NCI-H524 treated with DMSO at 0.1 percent for 48 hours (cell line): ENCODE measurements around the gene HOGA1.

Experiments
- DNase-seq: peaks from one replicate; lab custom pipeline; 2025; lab: John Stamatoyannopoulos, UW

The HOGA1 gene

DNA sequence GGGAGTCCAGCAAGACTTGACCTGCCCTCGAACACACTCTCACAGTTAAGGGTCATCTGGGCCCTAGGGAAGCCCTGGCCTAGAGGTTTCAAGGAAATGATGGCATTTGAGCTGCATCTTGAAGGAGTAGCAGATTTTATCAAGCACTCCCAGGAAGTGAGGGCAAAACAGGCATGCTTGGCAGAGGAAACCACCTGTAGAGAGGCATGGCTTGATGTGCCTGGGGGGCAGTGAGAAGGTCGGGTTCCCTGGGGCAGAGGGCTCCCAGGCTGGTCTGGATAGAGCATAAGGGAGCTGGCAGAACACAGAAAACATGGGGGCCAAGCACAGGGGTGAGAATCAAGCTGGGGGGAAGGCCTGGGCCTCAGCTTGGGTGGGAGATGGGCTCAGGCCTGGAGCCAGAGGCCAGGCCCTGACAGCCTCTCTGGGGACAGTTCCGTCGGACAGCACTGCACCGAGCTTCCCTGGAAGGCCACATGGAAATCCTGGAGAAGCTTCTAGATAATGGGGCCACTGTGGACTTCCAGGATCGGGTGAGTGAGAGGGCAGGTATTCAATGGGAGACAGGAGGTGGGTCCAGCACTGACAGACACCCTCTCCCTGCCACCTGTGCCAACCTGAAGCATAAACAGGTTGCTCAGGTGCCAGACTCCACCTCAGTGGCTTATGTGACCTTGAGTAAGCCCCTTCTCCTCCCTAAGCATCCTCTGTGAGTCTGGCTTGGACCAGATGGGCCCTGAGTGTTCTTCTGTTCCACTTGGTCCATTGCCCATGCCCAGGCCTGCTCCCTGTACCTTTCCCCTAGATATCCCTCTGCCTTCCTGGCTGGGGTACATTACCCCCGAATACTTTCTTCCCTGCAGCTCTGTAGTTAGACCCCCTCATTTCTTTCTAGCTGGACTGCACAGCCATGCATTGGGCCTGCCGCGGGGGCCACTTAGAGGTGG is 3.5 kb upstream of the HOGA1 start:
- no peak for DNase-seq

DNA sequence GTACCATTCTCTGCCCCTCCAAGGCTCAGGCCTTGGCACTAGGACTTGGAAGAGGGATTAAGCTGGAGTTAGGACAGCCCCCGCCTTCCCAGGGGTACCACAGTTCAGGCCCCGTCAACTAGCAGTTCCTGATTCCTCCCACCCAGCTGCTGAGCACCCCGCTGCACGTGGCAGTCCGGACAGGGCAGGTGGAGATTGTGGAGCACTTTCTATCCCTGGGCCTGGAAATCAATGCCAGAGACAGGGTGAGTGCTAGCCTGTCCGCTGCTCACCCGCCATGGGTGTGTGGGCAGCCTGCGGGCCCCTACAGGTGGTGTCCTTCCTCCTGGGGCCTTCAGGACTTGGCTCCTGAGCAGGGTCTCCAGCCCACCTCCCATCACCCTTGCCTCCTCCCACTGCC is 2.0 kb upstream of the HOGA1 start:
- no peak for DNase-seq

DNA sequence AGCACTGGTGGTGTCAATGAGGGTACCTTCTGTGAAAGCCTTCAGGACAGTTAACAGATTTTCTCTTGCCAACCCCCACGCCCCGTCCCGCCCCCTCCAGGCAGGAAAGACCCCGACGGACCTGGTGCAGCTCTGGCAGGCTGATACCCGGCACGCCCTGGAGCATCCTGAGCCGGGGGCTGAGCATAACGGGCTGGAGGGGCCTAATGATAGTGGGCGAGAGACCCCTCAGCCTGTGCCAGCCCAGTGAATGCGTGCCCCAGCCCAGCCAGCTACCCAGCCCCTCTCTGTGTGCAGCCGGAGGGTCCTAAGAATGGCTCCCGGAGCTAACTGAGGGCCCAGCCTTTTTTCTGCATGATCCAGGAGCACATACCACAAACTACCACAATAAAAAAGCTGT is 713 bp upstream of the HOGA1 start:
- DNase-seq, result no peak

DNA sequence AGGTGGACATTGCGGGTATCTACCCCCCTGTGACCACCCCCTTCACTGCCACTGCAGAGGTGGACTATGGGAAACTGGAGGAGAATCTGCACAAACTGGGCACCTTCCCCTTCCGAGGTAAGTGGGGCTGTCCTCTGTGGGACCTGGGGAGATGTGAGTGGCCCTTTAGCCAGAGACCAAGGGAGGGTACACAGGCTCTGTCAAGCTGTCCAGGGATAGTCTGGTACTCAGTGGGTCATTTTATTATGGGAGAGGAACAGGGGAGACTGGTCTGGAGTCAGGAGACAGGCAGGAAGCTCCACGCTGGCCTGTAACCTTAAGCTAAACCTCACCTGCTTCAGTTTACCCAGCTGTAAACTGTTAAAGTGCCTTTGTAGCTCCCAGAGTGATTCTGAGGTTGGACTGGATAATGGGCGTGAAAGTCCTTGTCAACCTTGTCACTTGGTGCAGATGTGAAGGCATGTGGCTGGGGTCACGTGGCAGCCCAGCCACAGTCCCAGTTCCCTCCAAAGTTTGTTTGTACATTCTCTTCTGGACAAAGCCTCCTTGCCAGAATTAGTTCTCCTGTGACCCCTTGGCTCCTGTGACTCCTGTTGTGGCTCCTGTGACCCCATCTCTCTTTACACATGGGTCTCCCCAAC is 729 bp downstream of the HOGA1 start:
- no peak for DNase-seq

DNA sequence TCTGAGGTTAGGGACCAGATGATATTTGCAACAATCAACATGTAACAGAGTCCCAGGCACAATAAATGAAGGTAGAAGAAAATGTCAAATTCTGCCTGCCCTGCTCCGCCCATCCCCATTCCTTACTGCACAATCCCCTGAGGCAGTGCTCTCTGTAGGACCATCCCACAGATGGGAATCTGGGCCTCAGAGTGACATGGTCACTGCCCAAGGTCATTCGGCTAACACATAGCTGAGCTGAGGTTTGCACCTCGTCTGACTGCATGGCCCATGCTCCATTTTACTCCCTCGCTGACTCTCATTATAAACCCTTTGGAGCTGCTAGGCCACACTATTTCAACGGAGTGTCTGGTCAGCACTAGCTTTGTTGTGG is 1.2 kb downstream of the HOGA1 start:
- DNase-seq, result no peak

DNA sequence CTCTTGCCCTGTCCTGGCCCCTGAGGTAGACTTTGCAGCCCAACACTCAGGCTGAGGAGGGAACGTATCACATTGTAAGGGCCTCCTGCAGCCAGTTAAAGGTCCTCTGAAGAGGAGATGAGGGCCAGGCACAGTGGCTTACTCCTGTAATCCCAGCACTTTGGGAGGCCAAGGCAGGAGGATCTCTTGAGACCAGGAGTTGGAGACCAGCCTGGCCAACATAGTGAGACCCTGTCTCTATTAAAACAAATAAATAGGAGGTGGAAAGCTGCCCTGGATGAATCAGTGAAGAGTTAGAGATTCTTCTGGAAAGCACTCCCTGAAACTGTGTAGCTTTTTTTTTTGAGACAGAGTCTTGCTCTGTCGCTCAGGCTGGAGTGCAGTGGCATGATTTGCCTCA is 3.0 kb downstream of the HOGA1 start:
- DNase-seq, result no peak

DNA sequence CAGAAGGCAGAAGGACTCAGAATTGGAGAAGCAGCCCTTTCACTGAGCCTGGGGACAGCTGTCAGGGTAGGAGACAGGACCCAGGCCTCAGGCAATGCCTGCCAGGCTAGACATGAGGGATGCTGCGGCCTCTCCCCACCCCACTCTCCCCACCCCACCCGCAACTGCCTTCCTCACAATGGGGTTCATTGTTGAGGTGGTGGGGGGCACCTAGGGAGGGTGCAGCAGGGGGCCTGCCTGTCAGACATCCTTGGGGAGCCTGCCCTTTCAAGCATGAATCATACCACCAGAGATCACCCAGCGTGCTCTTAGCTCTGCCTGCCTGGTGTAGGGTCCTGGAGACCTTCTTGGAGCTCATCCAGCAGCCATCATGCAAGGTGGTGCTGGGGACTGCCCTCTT is 5.3 kb downstream of the HOGA1 start, which contains the start of gene C10orf62:
C10orf62 (plus strand) TSS at position 243 of the 400 bp plus-strand sequence. CDS start 177 bp downstream, outside the sequence.
- no peak for DNase-seq

DNA sequence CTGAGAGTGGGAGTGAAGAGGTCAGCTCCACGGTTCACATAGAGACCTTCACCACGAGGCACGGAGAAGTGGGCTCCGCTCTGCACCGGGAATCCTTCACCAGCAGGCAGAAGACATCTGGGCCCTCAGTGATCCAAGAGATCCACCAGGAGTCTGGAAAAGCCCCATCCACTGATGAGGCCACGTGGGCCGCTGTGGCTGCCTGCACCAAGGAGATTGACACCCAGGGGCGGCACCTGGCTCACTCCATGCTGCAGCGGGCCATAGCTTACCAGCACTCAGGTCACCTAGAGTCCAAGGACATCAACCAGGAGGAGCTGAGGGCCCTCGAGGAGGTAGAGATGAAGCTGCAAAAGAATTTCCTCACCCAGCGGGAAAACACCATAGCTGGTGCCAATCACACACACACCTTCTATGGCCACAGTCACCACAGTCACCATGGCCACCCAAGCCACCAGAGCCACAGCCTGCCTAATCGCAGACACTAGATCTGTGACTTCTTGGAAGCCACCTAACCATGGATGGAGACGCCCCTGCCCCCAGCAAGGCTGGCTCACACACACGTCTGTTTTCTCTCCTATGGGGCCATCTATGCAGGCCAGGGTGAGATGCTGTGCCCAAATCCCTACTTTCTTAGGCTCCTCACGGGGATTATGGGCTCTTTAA is 6.0 kb downstream of the HOGA1 start:
- DNase-seq, result no peak

DNA sequence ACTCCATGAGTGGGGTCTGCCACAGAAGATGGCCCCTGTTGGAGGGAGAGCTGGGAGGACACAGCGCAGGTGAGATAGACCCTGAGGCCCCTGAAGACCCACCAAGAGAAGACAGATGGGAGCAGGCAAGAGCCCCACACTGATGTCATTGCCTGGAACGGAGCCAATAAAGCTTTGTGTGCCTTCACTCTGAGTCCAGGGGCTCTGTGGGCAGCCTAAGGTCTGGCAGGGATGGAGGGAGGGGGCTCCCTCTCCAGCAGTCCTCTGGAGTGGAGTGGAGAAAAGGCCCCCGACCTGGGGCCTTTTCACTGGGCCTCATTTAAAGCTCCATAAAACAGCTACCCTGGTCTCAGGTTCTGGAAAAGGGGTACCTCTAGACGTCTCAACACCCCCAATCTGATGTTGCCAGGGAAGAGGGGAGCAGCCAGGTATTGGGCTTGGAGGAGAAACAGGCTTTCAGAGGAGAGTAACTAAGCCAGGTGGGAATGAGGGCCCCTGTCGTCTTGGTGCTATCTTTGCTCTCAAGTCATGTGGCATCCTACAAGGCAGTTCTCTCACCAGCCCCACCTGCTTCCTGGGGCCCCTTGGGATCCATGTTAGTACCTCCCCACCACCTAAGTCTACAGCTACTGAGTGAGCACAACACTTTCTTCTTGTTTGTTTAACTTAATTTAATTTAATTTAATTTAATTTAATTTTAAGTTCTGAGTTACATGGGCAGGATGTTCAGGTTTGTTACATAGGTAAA is 6.7 kb downstream of the HOGA1 start:
- no peak for DNase-seq

DNA sequence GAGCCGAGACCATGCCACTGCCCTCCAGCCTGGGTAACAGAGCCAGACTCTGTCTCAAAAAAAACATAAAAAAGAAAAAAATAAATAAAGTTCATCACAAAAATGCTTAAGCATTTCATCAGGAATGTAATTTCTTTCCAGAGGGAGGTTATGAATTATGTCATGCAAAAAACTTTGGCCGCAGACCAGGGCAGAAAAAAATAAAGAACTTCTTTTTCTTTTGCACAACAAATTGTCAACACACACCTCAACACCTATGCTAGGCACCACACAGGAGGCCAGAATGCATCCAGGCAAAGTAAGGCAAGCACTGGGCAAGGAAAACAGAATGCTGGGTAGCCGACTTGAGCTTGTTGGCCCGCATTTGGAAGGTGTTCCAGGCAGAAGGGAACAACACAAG is 9.2 kb downstream of the HOGA1 start:
- no peak for DNase-seq

DNA sequence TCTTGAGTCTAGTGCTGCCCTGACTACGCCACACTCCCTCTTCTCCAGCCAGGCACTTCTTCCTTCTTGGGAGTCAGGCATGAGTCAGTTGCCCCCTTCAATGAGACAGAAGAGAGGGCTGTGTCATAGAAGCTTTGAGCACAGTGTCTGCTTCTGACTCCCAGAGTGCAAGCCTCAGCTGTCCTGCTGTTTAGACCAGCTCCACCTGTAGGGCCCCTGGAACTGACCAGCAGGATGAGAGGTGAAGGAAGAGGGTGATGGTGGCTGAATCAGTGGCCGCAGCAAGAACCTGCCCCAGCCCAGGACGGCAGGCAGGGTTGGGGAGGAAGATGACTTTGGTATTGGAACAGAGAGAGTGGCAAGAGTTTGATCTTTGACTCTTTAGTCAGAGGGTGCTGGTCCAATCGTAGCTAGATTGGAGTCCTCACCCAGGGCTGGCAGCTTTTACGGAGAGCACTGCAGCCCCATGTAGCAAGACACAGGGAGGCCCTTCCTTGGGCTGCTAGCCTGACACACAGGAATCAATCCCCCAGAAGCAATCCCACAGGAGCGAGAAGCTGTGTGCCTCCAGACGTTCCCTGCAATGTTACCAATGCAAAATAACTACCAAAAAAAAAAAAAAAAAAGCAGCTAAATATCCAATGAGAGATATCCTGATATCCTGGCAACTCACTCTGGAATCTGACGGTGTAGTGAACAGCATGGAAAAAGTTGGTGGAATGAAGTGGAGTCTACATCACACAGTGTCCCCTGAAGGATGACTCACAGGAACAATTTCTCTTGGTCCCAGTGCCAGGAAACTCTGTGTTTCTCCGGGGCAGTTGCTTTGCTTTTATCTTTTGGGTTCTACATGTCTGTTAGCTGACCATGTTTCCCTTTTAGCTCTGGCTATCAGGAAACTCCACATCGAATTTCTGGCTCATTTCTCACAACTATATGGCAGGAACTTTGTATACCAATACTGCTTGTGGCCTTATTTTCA is 12.2 kb downstream of the HOGA1 start:
- DNase-seq, result no peak

DNA sequence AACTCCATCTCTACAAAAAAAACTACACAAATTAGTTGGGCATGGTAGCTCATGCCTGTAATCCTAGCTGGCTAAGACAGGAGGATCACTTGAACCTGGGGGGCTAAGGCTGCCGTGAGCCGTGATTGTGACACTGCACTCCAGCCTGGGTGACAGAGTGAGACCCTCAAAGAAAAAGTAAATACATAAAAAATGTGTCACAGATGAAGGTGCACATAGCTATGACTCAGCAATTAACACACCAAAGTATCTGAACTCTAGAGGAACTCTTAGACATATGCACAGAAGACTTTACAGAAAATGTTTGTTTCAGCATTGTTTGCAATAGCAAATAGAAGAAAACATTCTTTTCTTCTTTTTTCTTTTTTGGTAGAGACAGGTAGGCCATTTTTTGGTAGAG is 13.6 kb downstream of the HOGA1 start:
- DNase-seq, result no peak

DNA sequence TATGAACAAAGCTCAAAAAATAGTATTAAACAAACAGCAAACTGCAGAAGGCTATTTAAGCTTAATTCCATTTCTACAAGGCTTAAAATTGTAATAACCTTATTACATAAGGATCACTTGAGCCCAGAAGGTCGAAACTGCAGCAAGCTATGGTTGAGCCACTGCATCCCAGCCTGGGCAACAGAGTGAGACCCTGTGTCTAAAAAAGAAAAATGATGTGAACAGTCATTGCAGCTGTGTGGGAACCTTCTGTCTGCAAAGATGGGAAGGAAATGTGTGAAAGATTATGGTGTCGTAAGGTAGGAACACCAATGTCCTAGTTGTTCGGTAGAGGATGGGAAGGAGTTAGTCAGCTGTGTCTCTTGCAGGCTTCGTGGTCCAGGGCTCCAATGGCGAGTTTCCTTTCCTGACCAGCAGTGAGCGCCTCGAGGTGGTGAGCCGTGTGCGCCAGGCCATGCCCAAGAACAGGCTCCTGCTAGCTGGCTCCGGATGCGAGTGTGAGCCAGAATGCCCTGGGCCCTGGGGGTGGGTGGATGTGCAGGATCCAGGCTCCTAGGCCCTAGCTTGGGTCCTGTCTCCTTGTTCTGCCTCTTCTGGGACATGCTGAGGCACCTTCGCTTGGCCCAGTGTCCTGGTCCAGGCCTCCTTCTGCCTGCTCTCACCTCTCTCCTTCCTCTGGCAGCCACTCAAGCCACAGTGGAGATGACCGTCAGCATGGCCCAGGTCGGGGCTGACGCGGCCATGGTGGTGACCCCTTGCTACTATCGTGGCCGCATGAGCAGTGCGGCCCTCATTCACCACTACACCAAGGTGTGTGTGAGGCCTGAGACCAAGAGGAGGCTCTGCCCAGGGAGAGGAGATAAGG is 14.4 kb downstream of the HOGA1 start:
- DNase-seq, result no peak

DNA sequence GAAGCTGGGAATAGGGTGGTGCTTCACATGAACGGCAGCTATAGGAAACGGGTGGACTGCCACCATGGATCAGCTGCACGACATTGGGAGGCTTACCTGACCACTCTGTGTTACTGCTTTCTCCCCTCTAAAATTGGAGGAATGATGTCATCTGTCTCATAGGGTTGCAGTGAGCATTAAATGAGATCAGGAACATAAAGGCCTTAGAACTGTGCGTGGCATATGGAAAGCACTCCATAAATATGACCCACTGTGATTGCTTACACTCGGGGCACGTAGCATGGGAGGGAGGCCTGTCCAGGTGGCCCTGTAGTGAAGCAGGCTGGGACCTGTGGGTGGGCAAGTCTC is 15.1 kb downstream of the HOGA1 start:
- DNase-seq, result no peak

DNA sequence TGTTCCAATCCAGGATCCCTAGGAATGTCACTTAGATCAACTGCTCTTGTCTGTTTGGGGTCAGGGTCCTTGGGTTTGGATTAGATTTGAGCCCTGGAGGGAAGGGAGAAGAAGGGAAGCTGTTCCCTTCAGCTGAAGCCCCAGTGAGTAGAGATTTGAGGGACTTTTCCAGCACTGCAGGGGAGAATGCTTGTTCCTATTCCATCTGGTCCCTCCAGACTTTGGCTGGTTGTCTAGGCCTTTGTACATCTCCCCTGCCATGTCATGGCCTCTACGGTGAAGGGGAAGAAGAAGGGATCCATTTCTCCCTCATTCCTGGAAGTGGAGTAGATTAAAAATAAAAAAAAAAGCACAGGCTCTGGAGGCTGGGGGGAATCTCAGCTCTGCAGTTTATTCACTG is 16.4 kb downstream of the HOGA1 start:
- DNase-seq, result no peak

DNA sequence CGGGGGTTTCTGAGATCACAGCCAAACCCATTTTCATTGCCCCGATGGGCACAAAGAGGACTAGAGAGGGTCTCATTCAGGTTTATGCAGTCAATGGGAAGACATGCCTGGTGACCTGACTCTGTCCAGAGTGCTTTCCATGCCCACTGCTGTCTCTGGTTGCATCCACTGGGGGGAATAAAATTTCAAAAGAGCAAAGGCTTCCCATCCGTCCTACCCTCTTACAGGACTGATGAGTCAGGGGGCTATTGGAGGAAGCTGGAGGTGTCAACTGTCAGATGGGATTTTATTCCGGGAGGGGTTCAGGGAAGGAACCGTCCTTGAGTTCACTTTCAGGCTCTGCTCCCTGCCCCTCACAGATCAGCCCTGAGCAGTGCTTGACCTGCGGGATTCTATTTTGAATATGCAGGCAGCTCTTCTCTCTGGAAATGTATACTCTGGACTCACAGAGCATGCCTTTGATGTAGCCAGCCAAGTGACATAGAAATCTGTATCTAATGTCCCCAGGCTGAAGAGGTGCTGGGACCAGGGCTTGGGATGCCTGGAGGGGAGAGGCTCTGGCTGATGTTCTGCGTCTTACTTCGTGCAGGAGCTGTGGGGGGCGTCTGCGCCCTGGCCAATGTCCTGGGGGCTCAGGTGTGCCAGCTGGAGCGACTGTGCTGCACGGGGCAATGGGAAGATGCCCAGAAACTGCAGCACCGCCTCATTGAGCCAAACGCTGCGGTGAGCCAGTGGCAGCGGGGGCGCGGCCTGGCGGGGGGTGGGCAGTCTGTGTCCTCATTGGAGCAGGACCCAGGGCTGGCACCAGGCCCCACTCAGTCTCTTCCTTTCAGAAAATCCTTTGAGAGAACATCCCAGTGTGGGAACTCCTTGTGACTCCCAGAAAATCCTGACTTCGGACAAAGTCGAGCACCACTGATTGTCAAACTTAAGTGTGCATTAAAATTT is 17.4 kb downstream of the HOGA1 start:
- no peak for DNase-seq

DNA sequence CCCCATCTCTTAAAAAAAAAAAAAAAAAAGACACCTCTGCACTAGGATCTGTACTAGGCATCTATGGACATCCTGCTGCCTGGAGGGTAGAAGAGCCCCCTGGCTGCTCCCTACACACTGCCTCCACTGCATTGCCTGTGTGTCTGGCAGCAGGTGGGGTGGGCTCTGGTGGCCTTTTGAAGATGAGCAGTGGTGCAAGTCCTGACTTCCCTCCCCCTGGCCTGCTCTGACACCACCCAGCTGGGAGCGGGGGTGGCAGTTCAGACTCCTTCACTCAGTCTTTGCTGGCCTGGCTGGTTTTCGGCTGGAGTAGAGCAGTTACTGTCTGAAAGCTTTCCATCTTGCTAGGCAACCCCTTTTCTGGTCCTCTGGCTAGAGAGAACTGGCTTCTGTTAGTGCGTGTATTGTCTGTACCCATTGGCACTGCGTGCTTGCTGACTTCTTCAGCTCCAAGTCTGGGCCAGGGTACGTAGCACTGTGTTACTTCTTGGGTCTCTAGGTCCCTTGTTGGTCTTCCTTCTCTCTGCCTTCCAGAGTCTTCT is 23.0 kb downstream of the HOGA1 start:
- no peak for DNase-seq

DNA sequence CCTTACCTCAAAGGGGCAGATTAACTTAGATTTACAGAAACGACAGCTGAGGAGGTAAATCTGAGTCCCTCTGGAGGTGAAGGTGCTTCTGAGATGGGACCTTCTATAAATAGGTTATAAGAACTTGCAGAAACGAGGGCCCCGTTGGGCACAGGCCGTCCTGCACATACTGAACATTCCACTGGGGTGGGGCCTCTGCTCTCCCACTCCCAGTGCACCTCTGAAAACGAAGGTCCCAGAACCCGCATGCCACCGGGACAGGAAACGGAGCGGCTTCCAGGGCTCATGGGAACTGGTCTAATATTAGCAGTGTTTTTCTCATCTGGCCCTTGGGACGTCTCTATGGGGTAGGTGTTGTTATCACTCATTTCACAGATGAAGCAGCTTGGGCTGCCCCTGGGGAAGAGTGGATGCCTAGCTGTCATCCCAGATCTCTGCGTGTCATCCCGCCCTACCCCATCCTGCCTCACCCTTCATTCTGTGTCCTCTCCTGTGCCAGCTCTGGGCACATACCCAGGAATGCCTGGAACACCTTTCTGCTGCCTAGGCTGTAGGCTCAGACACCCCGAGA is 24.9 kb downstream of the HOGA1 start:
- no peak for DNase-seq
